HG03066 (cell line): ENCODE data around the gene IRF4.

Experiments
- ATAC-seq: cut with Tn5 transposase; IDR thresholded peaks from one replicate; pipeline ENCODE4 v1.9.1; 2021; ENCODE audit warnings: low read depth; ENCODE audit not compliant: unreplicated experiment

The IRF4 gene

GRCh38 chr6:352896-353470, 38.6 kb upstream of the IRF4 start:
- no peak for ATAC-seq

GRCh38 chr6:353642-354614, 37.6 kb upstream of the IRF4 start:
- no peak for ATAC-seq

- ATAC-seq, result no peak
Observed at GRCh38 chr6:354631-355280, 36.8 kb upstream of the IRF4 start.

- ATAC-seq, result no peak
Observed at GRCh38 chr6:355373-356208, 36.0 kb upstream of the IRF4 start.

- no peak for ATAC-seq
Observed at GRCh38 chr6:356828-357251, 34.7 kb upstream of the IRF4 start.

- no peak for ATAC-seq
Observed at GRCh38 chr6:357261-357790, 34.2 kb upstream of the IRF4 start.

GRCh38 chr6:357791-358341, 33.7 kb upstream of the IRF4 start:
- ATAC-seq, result no peak

GRCh38 chr6:358432-358831, 33.1 kb upstream of the IRF4 start:
- no peak for ATAC-seq

GRCh38 chr6:358847-359246, 32.7 kb upstream of the IRF4 start:
- no peak for ATAC-seq

GRCh38 chr6:359261-360035, 32.1 kb upstream of the IRF4 start:
- ATAC-seq, result no peak

- ATAC-seq, result no peak
Observed at GRCh38 chr6:360349-360748, 31.2 kb upstream of the IRF4 start.

- no peak for ATAC-seq
Observed at GRCh38 chr6:360764-361373, 30.7 kb upstream of the IRF4 start.

GRCh38 chr6:361411-362132, 30.0 kb upstream of the IRF4 start:
- ATAC-seq, result no peak

GRCh38 chr6:362231-362923, 29.2 kb upstream of the IRF4 start:
- no peak for ATAC-seq

GRCh38 chr6:362924-363249, 28.7 kb upstream of the IRF4 start:
- ATAC-seq, result no peak

GRCh38 chr6:363291-363690, 28.3 kb upstream of the IRF4 start:
- no peak for ATAC-seq

GRCh38 chr6:363909-364308, 27.6 kb upstream of the IRF4 start:
- ATAC-seq, result no peak
